HG03575 (cell line): ENCODE data around the gene POLR3E.
"Not testable (repeated sequence)": the region's sequence is repeated elsewhere in the genome, so short reads cannot be mapped to it uniquely, and the experiment has no call there.

Experiments used
- ATAC-seq: cut with Tn5 transposase; IDR thresholded peaks from one replicate; pipeline ENCODE4 v1.9.1; 2021; ENCODE audit not compliant: unreplicated experiment, insufficient number of reproducible peaks, low FRiP score; ENCODE audit errors: extremely low read depth

POLR3E gene

GRCh38 chr16:22285080-22285479 lies 12.1 kb upstream of the POLR3E start:
- ATAC-seq, result no peak

GRCh38 chr16:22291020-22291419 lies 6.2 kb upstream of the POLR3E start:
- no peak for ATAC-seq

GRCh38 chr16:22291860-22292318 lies 5.3 kb upstream of the POLR3E start:
- no peak for ATAC-seq

GRCh38 chr16:22292320-22292719 lies 4.9 kb upstream of the POLR3E start:
- ATAC-seq, result no peak

GRCh38 chr16:22293137-22294106 lies 3.8 kb upstream of the POLR3E start:
- no peak for ATAC-seq

- no peak for ATAC-seq
Measured at GRCh38 chr16:22296225-22297113, 740 bp upstream of the POLR3E start.

GRCh38 chr16:22297871-22298733 lies 893 bp downstream of the POLR3E start:
- no peak for ATAC-seq

- no peak for ATAC-seq
Measured at GRCh38 chr16:22299036-22299435, 1.8 kb downstream of the POLR3E start.

- no peak for ATAC-seq
Measured at GRCh38 chr16:22300427-22301071, 3.3 kb downstream of the POLR3E start.

- ATAC-seq, result not testable (repeated sequence)
Measured at GRCh38 chr16:22301423-22301822, 4.2 kb downstream of the POLR3E start.

- ATAC-seq, result no peak
Measured at GRCh38 chr16:22302776-22303363, 5.7 kb downstream of the POLR3E start.

GRCh38 chr16:22304411-22304810 lies 7.2 kb downstream of the POLR3E start:
- ATAC-seq, result no peak

GRCh38 chr16:22306788-22307187 lies 9.6 kb downstream of the POLR3E start:
- no peak for ATAC-seq

- no peak for ATAC-seq
Measured at GRCh38 chr16:22307838-22308237, 10.6 kb downstream of the POLR3E start.

- ATAC-seq, result no peak
Measured at GRCh38 chr16:22308824-22309520, 11.8 kb downstream of the POLR3E start.

- ATAC-seq, result no peak
Measured at GRCh38 chr16:22311520-22311919, 14.3 kb downstream of the POLR3E start.
